NCI-H774 (cell line): ENCODE results near the gene CALM3.
A peak's percentile ranks its signal among the peaks of the same experiment; 100 is the strongest.

Experiments used
- DNase-seq: peaks from one replicate; lab custom pipeline; 2025; lab: John Stamatoyannopoulos, UW

The CALM3 gene

GRCh38 chr19:46599716-46600373, 1.3 kb upstream of the CALM3 start:
- no peak for DNase-seq

- peak; percentile 97 for DNase-seq
Observed at GRCh38 chr19:46600384-46601317, 479 bp upstream of the CALM3 start.

- no peak for DNase-seq
Observed at GRCh38 chr19:46602392-46603194, 1.5 kb downstream of the CALM3 start.

GRCh38 chr19:46603195-46603637, 2.1 kb downstream of the CALM3 start:
- no peak for DNase-seq

GRCh38 chr19:46603752-46604231, 2.7 kb downstream of the CALM3 start:
- DNase-seq = no peak

- DNase-seq = no peak
Observed at GRCh38 chr19:46604781-46605355, 3.7 kb downstream of the CALM3 start.

GRCh38 chr19:46605356-46605821, 4.3 kb downstream of the CALM3 start:
- DNase-seq = no peak

GRCh38 chr19:46606019-46606418, 4.9 kb downstream of the CALM3 start:
- DNase-seq = no peak

- no peak for DNase-seq
Observed at GRCh38 chr19:46606681-46607447, 5.7 kb downstream of the CALM3 start.

- DNase-seq = no peak
Observed at GRCh38 chr19:46607448-46607841, 6.3 kb downstream of the CALM3 start.

- no peak for DNase-seq
Observed at GRCh38 chr19:46608178-46608577, 7.0 kb downstream of the CALM3 start.

- no peak for DNase-seq
Observed at GRCh38 chr19:46608581-46609345, 7.6 kb downstream of the CALM3 start.

- no peak for DNase-seq
Observed at GRCh38 chr19:46609511-46610412, 8.6 kb downstream of the CALM3 start.

GRCh38 chr19:46610413-46610775, 9.3 kb downstream of the CALM3 start:
- DNase-seq = no peak

GRCh38 chr19:46610851-46611770, 10.0 kb downstream of the CALM3 start:
- no peak for DNase-seq

- no peak for DNase-seq
Observed at GRCh38 chr19:46611776-46612175, 10.6 kb downstream of the CALM3 start.

GRCh38 chr19:46613525-46613924, 12.4 kb downstream of the CALM3 start:
- DNase-seq = no peak

- DNase-seq = peak; percentile 53
Observed at GRCh38 chr19:46614114-46614722, 13.1 kb downstream of the CALM3 start.
